Posterior cingulate gyrus (tissue), 11 donors: ENCODE measurements around the gene CLDN7.

Experiments used
- DNase-seq, 10 donors: peaks; one replicate each; pipeline versions ENCODE4 v3.0.0 to v3.0.0-alpha.2; 2020 to 2021; ENCODE audit warnings: mixed read lengths in 3 of 10
- intact Hi-C: fragments of 100-400 bp; cut with DNase I; formaldehyde crosslinking; loops from one replicate; pipeline ENCODE4 v1.15.1; 2023

Gene CLDN7

GRCh38 chr17:7258731-7259554, 3.3 kb downstream of the CLDN7 start:
- intact Hi-C loops: no loop called here
- peak in 2 of 10 donors; percentile 20 to 37 for DNase-seq

GRCh38 chr17:7256766-7257456, 5.4 kb downstream of the CLDN7 start:
- peak in 1 of 10 donors; percentile 52 for DNase-seq
- intact Hi-C loops: no loop called here

GRCh38 chr17:7254511-7254910, 7.8 kb downstream of the CLDN7 start:
- DNase-seq: peak in 3 of 10 donors; percentile 19 to 50 (median 38)

GRCh38 chr17:7253082-7253481, 9.2 kb downstream of the CLDN7 start:
- intact Hi-C loops: loop anchor here (2.0 kb wide), 1 partner anchor 54 kb away; the partner anchor contains the start of gene EIF5A

More at GRCh38 chr17:7254511-7254910, 7.8 kb downstream of the CLDN7 start:
- intact Hi-C loops: no loop called here

GRCh38 chr17:7252176-7253043, 9.9 kb downstream of the CLDN7 start, which contains the start of gene ELP5:
Gene ELP5 (plus strand): TSS chr17:7252215. CDS start chr17:7252551, 336 bp downstream.
- DNase-seq: peak; percentile 84 to 98 (median 90)
- intact Hi-C loops: loop anchor here (2.0 kb wide), 1 partner anchor 54 kb away; the partner anchor contains the start of gene EIF5A

More at GRCh38 chr17:7253082-7253481, 9.2 kb downstream of the CLDN7 start:
- no peak for DNase-seq

- peak; percentile 98 to 100 (median 99) for DNase-seq
- intact Hi-C loops: loop anchor here (1.0 to 2.0 kb wide), 2 partner anchors 8 to 55 kb away; partner anchors contain the start of gene EIF5A
Observed at GRCh38 chr17:7251661-7252175, 10.6 kb downstream of the CLDN7 start, which contains the start of gene CTDNEP1. Gene CTDNEP1 (minus strand): TSS chr17:7251734. CDS start chr17:7251296, 438 bp downstream.

- DNase-seq: peak in 2 of 10 donors; percentile 61 to 77
- intact Hi-C loops: loop anchor here (1.0 kb wide), 1 partner anchor 8 kb away; no protein-coding TSS in a partner anchor
Observed at GRCh38 chr17:7250695-7251627, 11.3 kb downstream of the CLDN7 start.

GRCh38 chr17:7249830-7250229, 12.4 kb downstream of the CLDN7 start:
- intact Hi-C loops: no loop called here
- peak in 3 of 10 donors; percentile 8 to 22 (median 18) for DNase-seq

GRCh38 chr17:7249214-7249613, 13.1 kb downstream of the CLDN7 start:
- intact Hi-C loops: no loop called here
- DNase-seq: peak in 2 of 10 donors; percentile 0 to 4

- DNase-seq: peak in 3 of 10 donors; percentile 2 to 9 (median 8)
- intact Hi-C loops: no loop called here
Observed at GRCh38 chr17:7248796-7249195, 13.5 kb downstream of the CLDN7 start.

GRCh38 chr17:7246779-7247178, 15.5 kb downstream of the CLDN7 start:
- peak in 2 of 10 donors; percentile 41 to 63 for DNase-seq

GRCh38 chr17:7243838-7244237, 18.4 kb downstream of the CLDN7 start:
- intact Hi-C loops: loop anchor here (1.0 kb wide), 1 partner anchor 7 kb away; the partner anchor contains the start of gene CTDNEP1
- peak in 2 of 10 donors; percentile 34 to 64 for DNase-seq

More at GRCh38 chr17:7246779-7247178, 15.5 kb downstream of the CLDN7 start:
- intact Hi-C loops: no loop called here

GRCh38 chr17:7243453-7243729, 18.9 kb downstream of the CLDN7 start:
- intact Hi-C loops: loop anchor here (1.0 kb wide), 1 partner anchor 8 kb away; the partner anchor contains the start of gene CTDNEP1
- DNase-seq: no peak

GRCh38 chr17:7242717-7243452, 19.4 kb downstream of the CLDN7 start:
- intact Hi-C loops: loop anchor here (1.0 kb wide), 1 partner anchor 8 kb away; the partner anchor contains the start of gene CTDNEP1
- DNase-seq: peak; percentile 89 to 99 (median 92)

GRCh38 chr17:7241783-7242716, 20.2 kb downstream of the CLDN7 start, which contains the start of gene GABARAP:
Gene GABARAP (minus strand): TSS chr17:7242449. CDS start chr17:7242330, 119 bp downstream.
- intact Hi-C loops: no loop called here
- peak; percentile 89 to 98 (median 94) for DNase-seq

GRCh38 chr17:7241090-7241733, 21.1 kb downstream of the CLDN7 start:
- DNase-seq: no peak
- intact Hi-C loops: no loop called here
